Measurements from ENCODE around the gene PPP4R1.

DNA sequence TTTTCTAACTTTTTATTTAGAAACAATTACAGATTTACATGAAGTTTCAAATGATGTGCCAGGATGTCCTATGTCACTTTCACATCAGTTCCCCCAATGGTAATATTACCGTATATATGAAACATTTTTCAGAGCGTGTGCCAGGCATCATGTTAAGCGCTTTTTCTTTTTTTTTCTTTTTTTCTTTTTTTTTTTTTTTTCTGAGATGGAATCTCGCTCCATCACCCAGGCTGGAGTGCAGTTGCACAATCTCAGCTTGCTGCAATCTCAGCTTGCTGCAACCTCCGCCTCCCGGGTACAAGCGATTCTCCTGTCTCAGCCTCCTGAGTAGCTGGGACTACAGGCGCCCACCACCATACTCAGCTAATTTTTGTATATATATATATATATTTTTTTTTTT is 5.6 kb upstream of the PPP4R1 start:
- TF ChIP-seq POLR2AphosphoS5 (IDR thresholded peaks at IDR 0.05; ENCODE audit: low read depth) (no peak), CTCF (IDR thresholded peaks at IDR 0.05; ENCODE audit: insufficient read depth, low read length) (no peak)

All from HL-60 (cell line).